Measurements from ENCODE around the gene HECTD2. TPM values are rescaled to one million over a fixed set of nuclear protein-coding genes. Genes with fewer than 3 reads are reported as not detected.
"Not testable (repeated sequence)": the region's sequence is repeated elsewhere in the genome, so short reads cannot be mapped to it uniquely, and the experiment has no call there.

HECTD2 gene
- total RNA-seq, 2 experiments from 2014 or later: 3.5 to 9.7 TPM

DNA sequence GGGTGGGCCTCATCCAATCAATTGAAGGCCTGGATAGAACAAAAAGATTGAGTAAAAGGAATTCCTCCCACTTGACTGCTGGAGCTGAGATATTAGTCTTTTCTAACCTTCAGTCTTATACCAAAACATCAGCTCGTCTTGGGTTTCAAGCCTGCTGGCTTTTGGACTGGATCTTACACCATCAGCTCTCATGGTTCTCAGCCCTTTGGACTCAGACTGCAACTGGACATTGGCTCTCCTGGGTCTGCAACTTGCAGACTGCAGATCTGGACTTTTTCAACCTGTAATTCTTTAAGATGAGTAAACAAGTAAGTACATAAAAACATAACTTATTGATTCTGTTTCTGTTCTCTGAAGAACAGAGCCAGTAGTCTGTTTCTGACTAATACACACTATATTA, 149.0 kb downstream of the HECTD2 start:
- ChIA-PET POLR2A (interaction anchor here (0.5 kb wide), 1 partner anchor 616 kb away, joined by 3 read pairs; no protein-coding TSS in a partner anchor), CTCF (interaction anchor here (0.9 kb wide), 1 partner anchor 76 kb away, joined by 3 read pairs; no protein-coding TSS in a partner anchor)
- H3K4me1 Mint-ChIP-seq: no peaks in the 10 kb centered on the region
- intact Hi-C loops (cut with DNase I, micrococcal nuclease): no loop called here
- no peaks in the 10 kb centered on the region for H3K36me3 Mint-ChIP-seq (ENCODE audit: low read depth)
- peaks cover 13% of the 10 kb centered on the region for H3K27me3 Mint-ChIP-seq
- ATAC-seq: no peak
- no peaks in the 10 kb centered on the region for H3K9me3 Mint-ChIP-seq (ENCODE audit: low read depth)
- H3K27ac Mint-ChIP-seq: no peak overlapping the region
- DNase-seq: no peak
- no peak overlapping the region for H3K4me3 Mint-ChIP-seq

DNA sequence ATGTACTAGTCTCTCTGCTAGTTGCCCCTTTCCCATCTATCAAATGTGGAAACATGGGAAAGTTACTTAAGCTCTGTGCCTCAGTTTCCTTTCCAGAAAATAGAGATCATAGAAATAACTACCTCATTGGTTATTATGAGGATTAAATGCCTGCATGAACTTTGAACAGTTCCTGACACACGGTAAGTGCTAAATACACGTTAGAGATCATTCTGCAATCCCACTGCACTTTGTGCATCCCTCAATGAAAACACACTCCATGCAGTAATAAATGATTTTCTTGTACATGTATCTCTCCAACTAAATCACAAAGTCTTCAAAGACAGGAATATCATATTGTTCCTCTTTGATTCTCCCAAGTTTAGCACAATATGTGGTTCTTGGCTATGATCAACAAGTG, 149.6 kb downstream of the HECTD2 start:
- Mint-ChIP-seq H3K27me3 (peaks cover 13% of the 10 kb centered on the region), H3K4me3 (no peak overlapping the region), H3K4me1 (no peaks in the 10 kb centered on the region), H3K9me3 (ENCODE audit: low read depth) (no peaks in the 10 kb centered on the region), H3K27ac (no peak overlapping the region), H3K36me3 (ENCODE audit: low read depth) (no peaks in the 10 kb centered on the region)
- intact Hi-C loops (cut with DNase I, micrococcal nuclease): no loop called here
- POLR2A ChIA-PET: no interaction called here
- CTCF ChIA-PET: no interaction called here
- DNase-seq (no peak), ATAC-seq (no peak)

DNA sequence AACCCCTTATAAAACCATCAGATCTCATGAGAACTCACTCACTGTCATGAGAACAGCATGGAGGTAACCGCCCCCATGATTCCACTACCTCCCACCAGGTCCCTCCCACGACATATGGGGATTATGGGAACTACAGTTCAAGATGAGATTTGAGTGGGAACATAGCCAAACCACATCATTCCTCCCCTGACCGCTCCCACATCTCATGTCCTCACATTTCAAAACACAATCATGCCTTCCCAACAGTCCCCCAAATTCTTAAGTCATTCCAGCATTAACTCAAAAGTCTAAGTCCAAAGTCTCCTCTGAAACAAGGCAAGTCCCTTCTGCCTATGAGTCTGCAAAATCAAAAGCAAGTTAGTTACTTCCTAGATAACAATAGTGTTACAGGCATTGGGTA, 150.7 kb downstream of the HECTD2 start:
- not testable (repeated sequence) for H3K36me3 Mint-ChIP-seq (ENCODE audit: low read depth)

DNA sequence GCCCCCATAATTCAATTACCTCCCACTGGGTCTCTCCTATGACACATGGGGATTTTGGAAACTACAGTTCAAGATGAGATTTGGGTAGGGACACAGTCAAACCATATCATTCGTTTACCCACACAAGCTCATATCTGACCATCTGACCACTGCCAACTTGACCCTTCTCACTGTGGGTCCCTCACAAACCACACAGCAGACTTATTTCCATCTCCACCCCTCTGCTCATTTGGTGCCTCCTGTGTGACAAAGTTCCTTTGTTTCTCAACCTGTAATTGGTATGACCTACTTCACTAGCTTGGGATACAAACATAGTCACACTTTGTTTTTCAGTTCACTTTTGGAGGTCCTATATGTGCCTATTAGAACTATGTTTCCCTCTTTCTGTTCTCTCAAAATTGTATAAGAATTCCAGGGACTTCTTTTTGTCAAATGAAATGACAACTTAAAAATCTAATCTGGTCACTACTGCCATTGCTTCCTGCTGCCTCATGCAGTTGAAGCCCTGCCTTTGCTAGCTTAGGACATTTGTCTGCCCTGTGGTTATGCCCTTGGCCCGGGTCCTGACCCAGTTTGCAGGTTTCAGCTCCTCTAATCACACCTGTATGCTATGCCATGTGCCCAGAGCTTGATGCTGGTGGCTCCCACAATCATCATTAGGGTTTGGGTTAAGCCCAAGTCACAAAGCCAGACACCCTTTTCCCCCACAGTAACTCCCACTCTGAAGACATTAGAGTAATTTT, 152.9 kb downstream of the HECTD2 start:
- no peak for ATAC-seq
- ChIA-PET POLR2A (no interaction called here), CTCF (interaction anchor here (0.6 kb wide), 1 partner anchor 83 kb away, joined by 3 read pairs; no protein-coding TSS in a partner anchor)
- Mint-ChIP-seq H3K4me1 (no peaks in the 10 kb centered on the region), H3K4me3 (no peak overlapping the region), H3K9me3 (ENCODE audit: low read depth) (no peaks in the 10 kb centered on the region), H3K27me3 (peaks cover 13% of the 10 kb centered on the region), H3K27ac (no peak overlapping the region), H3K36me3 (ENCODE audit: low read depth) (no peaks in the 10 kb centered on the region)
- intact Hi-C loops (cut with DNase I, micrococcal nuclease): no loop called here
- DNase-seq: no peak

More for the DNA sequence above, 150.7 kb downstream of the HECTD2 start:
- ATAC-seq; H3K4me1 Mint-ChIP-seq; intact Hi-C loops (cut with DNase I, micrococcal nuclease); DNase-seq; H3K27ac Mint-ChIP-seq; H3K9me3 Mint-ChIP-seq (ENCODE audit: low read depth); POLR2A ChIA-PET; H3K4me3 Mint-ChIP-seq; CTCF ChIA-PET: not testable (repeated sequence)
- peaks cover 13% of the 10 kb centered on the region for H3K27me3 Mint-ChIP-seq

DNA sequence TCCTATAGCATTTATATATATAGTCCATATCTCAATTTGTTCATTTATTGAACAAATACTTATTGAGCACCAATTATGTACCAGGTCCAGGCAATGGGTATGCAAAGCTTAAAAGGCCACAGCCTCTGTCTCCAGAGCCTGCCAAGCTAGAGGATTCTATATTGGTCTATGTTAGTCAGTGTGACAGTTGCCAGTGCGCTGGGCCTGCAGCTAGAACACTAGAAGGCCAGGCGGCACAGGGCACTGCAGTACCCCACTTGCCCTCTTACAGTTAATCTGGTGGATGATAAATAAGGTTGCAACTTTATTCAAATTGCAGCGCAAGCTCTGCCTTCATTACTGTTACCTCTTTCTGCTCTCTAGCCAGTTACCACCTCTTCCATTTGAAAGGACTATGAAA, 153.9 kb downstream of the HECTD2 start:
- CTCF ChIA-PET: interaction anchor here (1.5 kb wide), 1 partner anchor 71 kb away, joined by 6 read pairs; no protein-coding TSS in a partner anchor
- Mint-ChIP-seq H3K27me3 (peaks cover 13% of the 10 kb centered on the region), H3K4me3 (no peak overlapping the region), H3K4me1 (peaks cover 2% of the 10 kb centered on the region), H3K36me3 (ENCODE audit: low read depth) (no peaks in the 10 kb centered on the region), H3K9me3 (ENCODE audit: low read depth) (no peaks in the 10 kb centered on the region), H3K27ac (no peak overlapping the region)
- ATAC-seq: no peak
- POLR2A ChIA-PET: no interaction called here
- no peak for DNase-seq
- intact Hi-C loops (cut with DNase I, micrococcal nuclease): no loop called here

Other genes starting within 250 kb of the HECTD2 start
- 10 to 100 TPM; 36.5 to 44.3 TPM for gene PCGF5, start 189.7 kb upstream of the HECTD2 start, total RNA-seq
- under 1 TPM; 0.63 to 0.71 TPM for gene PPP1R3C, start 222.7 kb downstream of the HECTD2 start, total RNA-seq

Data from activated CD4-positive, alpha-beta T cell treated with anti-CD3 and anti-CD28 coated beads for 36 hours (primary cell).